ENCODE data around the gene CABP5. TPM values are rescaled to one million over a fixed set of nuclear protein-coding genes. Genes with fewer than 3 reads are reported as not detected.

CABP5 gene
- total RNA-seq, 2 experiments from 2014 or later = not detected

Other genes starting within 250 kb of the CABP5 start
- gene TPRX1, start 239.5 kb downstream of the CABP5 start, total RNA-seq (2014; rRNA removed; shearing (Covaris generic)) = not detected in 2 replicates
- gene TPRX1, start 239.5 kb downstream of the CABP5 start, total RNA-seq (2022) = not detected in 2 replicates
- gene CRX, start 222.1 kb downstream of the CABP5 start, total RNA-seq (2014; rRNA removed; shearing (Covaris generic)) = not detected in 2 replicates
- 0.11 TPM in 1 of 2 replicates, not detected in the other for gene CRX, start 222.1 kb downstream of the CABP5 start, total RNA-seq (2022)
- gene TPRX2, start 184.8 kb downstream of the CABP5 start, total RNA-seq (2014; rRNA removed; shearing (Covaris generic)) = not detected in 2 replicates
- gene TPRX2, start 184.8 kb downstream of the CABP5 start, total RNA-seq (2022) = not detected in 2 replicates
- gene SULT2A1, start 157.8 kb downstream of the CABP5 start, total RNA-seq (2014; rRNA removed; shearing (Covaris generic)) = not detected in 2 replicates
- gene SULT2A1, start 157.8 kb downstream of the CABP5 start, total RNA-seq (2022) = not detected in 2 replicates
- gene BSPH1, start 51.9 kb downstream of the CABP5 start, total RNA-seq (2014; rRNA removed; shearing (Covaris generic)) = not detected in 2 replicates
- gene BSPH1, start 51.9 kb downstream of the CABP5 start, total RNA-seq (2022) = not detected in 2 replicates
- gene ELSPBP1, start 49.4 kb downstream of the CABP5 start, total RNA-seq (2014; rRNA removed; shearing (Covaris generic)) = not detected in 2 replicates
- not detected in 2 replicates for gene ELSPBP1, start 49.4 kb downstream of the CABP5 start, total RNA-seq (2022)
- gene PLA2G4C, start 66.7 kb upstream of the CABP5 start, total RNA-seq (2014; rRNA removed; shearing (Covaris generic)) = 0.98 and 2.0 TPM in 2 replicates
- gene PLA2G4C, start 66.7 kb upstream of the CABP5 start, total RNA-seq (2022) = 1.1 and 1.4 TPM in 2 replicates
- gene LIG1, start 126.3 kb upstream of the CABP5 start, total RNA-seq (2014; rRNA removed; shearing (Covaris generic)) = 279 and 291 TPM in 2 replicates
- gene LIG1, start 126.3 kb upstream of the CABP5 start, total RNA-seq (2022) = 172 and 219 TPM in 2 replicates
- 3.2 and 4.5 TPM in 2 replicates for gene ZSWIM9, start 126.6 kb upstream of the CABP5 start, total RNA-seq (2014; rRNA removed; shearing (Covaris generic))
- gene ZSWIM9, start 126.6 kb upstream of the CABP5 start, total RNA-seq (2022) = 10.5 and 12.0 TPM in 2 replicates
- gene CARD8, start 211.8 kb upstream of the CABP5 start, total RNA-seq (2014; rRNA removed; shearing (Covaris generic)) = 51.0 and 52.5 TPM in 2 replicates
- gene CARD8, start 211.8 kb upstream of the CABP5 start, total RNA-seq (2022) = 56.1 and 82.9 TPM in 2 replicates
- gene ZNF114, start 226.0 kb upstream of the CABP5 start, total RNA-seq (2014; rRNA removed; shearing (Covaris generic)) = not detected in 2 replicates
- gene ZNF114, start 226.0 kb upstream of the CABP5 start, total RNA-seq (2022) = not detected in 2 replicates